HG03175 (cell line): Measurements from ENCODE around the gene EYA3.
"Not testable (repeated sequence)": the region's sequence is repeated elsewhere in the genome, so short reads cannot be mapped to it uniquely, and the experiment has no call there.

ENCODE experiments used
- ATAC-seq: cut with Tn5 transposase; IDR thresholded peaks from one replicate; pipeline ENCODE4 v1.9.1; 2021; ENCODE audit warnings: mild to moderate bottlenecking, moderate library complexity; ENCODE audit not compliant: unreplicated experiment

The EYA3 gene

DNA sequence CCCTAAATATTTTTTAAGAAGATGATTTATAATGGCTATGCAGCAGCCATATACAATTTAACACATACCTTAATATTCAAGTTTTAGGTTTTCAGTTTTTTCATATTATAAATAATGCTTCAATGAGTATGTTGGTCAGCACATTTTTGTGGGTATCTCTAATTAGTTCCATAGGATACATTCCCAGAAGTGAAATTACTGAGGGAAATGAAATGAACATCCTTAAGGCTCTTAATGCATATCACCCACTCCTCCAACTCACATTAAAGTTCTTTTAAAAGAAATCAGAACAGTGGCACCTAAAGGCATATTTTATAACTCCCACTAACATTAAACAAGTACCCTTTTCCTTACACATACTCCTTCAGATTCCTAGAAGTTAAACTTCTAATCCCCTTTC lies 56.1 kb downstream of the EYA3 start:
- no peak for ATAC-seq

DNA sequence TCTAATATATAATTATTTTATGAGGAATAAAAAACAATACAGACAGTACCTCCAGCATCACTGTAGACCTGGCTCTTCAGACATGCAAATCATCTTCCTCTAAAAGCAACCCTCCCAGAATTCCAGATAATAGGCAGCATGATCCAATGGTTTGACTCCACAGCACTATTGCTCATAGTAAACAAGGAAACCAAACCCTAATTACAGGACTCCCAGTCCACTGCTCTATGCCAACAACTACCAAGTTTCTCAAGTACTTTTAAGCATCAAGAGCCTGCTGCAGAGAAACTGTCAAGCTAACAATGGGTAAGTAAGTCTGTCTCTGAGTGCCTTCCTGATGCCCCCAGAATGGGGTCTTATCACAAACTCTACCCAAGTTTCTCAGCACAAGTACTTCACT lies 57.2 kb downstream of the EYA3 start:
- no peak for ATAC-seq

DNA sequence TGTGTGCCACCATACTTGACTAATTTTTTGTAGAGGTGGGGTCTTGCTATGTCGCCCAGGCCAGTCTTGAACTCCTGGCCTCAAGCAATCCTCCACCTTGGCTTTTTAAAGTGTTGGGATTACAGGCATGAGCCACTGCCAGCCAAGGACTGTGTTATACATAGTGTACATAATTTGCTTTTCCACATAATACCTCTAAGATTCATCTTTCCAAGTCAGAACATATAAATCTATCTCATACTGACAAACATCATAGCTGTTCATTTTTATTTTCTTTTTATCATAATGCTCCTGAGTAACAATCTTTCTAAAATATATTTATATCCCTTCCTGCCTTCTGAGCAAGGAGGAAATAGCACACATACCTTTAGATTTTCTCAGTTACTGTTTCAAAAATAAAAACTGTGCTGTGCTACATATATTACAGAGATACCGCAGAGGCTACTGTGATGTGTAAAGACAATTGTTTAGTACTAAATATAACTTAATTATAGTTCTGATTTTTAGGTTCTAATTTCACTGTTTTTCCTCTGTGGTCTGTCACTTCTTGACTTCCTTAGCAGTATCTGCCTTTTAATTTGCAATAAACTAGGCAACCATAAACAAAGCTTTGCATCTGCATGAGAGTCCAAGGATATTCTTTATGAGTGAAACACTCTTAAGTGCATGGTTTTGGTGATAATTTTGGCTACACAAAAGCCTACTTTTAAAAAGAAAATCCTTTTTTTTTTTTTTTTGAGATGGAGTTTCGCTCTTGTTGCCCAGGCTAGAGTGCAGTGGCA lies 59.3 kb downstream of the EYA3 start:
- no peak for ATAC-seq

DNA sequence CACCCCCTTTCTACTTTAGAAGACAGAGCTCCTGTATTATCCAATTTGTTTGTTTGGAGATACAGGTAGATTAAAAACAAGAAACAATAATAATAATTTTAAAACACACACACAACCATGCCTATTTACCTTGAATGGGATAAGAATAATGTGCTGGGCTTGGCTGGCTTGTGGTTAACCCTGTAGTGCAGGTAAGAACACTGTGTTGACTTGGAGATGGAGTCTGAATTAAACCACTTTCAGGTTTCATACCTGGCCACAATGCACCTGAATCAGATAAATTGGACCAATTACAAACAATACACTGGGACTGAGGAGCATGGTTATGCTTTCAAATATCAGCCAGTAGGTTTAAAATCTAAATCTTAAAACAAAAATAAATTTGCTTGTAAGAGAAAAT lies 60.8 kb downstream of the EYA3 start:
- no peak for ATAC-seq

DNA sequence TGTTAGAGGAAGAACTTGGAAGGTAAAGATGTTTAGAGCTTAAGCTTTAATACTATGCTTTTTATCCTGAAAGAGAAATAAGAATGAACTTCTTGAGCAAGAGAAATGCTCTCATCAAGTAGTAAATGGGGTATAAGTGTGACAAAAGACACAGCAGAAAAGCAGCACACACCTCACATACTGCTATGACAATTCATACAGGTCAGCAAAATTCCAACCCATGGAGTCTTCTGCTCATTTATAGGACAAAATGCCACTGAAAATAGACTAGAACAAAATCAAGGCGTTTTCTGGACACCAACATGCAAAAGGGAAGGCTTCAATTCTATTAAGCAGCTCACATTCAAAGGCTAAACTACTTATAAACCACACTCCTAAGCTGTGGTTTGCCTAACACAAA lies 61.2 kb downstream of the EYA3 start:
- no peak for ATAC-seq

DNA sequence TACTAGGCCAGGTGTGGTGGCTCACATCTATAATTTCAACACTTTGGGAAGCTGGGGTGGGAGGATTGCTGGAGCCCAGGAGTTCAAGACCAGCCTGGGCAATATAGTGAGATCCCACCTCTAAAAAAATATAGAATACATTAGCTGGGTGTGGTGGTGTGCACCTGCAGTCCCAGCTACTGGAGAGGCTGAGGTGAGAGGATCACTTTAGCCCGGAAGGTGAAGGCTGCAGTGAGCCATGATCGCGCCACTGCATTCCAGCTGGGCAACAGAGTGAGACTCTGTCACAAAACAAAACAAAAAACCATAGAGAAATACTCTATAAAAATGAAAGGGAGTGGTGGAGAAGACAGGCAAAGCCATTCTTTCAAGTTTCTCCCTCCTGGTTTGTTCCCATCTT lies 62.1 kb downstream of the EYA3 start:
- ATAC-seq, result no peak

DNA sequence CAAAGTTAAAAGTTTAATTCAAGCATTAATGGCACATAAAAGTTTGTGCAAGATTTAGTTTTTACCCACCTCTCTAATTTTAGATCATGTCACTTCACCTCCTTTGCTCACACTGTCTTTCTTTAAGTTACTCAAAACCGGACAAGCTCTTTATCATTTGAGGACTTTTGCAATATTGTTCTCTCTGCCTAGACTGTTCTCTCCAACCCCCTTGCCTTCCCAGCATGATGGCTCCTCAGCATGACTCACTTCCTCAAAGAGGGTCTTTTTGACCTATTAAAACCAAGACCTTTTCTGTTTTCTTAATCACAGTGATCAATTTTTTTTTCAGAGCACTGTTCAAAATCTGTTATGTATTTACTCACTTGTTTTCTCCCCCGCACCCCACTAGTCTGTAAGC lies 67.3 kb downstream of the EYA3 start:
- no peak for ATAC-seq

DNA sequence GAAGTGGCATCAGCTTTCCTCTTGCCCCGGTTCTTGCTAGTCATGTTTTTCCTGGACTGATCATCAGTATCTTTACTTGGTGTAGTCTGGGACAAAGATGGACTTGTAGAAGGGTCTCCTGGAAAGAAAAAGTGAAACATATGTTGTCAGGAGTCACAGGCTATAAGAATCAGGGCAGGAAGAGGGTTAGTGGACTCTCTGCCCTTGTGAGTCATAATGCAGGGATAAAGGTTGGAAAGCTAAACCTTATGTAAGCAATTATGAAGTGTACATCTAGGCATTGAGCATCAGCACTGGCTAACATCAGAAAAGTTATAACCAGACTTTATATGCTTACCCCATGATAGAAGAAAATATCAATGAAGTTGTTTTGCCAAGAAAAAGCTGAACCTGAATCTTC lies 77.4 kb downstream of the EYA3 start:
- no peak for ATAC-seq

DNA sequence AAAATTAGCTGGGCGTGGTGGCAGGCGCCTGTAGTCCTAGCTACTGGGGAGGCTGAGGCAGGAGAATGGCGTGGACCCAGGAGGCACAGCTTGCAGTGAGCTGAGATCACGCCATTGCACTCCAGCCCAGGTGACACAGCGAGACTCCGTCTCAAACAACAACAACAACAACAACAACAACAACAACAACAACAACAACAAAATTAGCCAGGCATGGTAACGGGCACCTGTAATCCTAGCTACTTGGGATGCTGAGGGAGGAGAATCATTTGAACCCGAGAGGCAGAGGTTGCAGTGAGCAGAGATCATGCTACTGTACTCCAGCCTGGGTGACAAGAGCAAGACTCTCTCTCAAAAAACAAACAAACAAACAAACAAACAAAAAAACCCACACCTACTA lies 85.3 kb downstream of the EYA3 start:
- not testable (repeated sequence) for ATAC-seq

DNA sequence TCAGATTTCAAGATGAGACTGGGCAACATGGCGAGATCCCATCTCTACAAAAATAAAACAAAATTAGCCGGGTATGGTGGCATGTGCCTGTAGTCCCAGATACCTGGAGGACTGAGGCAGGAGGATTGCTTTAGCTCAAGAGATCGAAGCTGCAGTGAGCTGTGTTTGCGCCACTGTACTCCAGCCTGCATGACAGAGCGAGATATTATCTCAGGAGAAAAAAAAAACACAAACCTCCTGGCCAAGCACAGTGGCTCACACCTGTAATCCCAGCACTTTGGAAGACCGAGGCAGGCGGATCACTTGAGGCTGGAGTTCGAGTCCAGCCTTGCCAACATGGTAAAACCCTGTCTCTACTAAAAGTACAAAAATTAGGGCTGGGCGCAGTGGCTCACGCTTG lies 85.8 kb downstream of the EYA3 start:
- ATAC-seq, result no peak

DNA sequence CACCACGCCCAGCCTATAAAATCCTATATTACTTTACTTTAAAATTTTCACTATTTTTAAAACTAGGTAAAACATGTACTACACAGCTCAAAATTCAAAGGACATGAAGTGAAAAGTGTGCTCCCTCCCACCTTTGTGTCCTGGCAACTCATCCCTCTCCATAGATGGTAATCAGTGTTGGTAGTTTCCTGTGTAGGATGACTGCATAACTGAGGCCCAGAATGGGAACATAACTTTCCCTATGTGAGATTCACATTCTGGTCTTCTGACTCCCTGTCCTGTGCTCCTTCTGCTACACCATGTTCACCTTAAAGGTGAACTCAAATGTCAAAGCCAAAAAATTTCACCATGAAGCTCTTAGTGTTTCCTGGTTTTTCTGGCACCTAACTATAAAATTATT lies 89.4 kb downstream of the EYA3 start:
- no peak for ATAC-seq

DNA sequence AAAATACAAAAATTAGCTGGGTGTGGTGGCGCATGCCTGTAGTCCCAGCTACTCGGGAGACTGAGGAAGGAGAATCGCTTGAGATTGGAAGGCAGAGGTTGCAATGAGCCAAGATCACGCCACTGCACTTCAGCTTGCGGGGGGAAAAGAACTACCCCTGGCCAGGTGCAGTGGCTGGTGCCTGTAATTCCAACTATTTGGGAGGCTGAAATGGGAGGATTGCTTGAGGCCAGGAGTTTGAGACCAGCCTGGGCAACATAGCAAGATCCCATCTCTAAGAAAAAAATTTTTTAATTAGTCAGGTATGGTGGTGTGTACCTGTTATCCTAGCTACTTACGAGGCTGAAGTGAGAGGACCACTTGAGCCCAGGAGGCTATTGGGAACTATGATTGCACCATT lies 93.9 kb downstream of the EYA3 start:
- ATAC-seq, result not testable (repeated sequence)

DNA sequence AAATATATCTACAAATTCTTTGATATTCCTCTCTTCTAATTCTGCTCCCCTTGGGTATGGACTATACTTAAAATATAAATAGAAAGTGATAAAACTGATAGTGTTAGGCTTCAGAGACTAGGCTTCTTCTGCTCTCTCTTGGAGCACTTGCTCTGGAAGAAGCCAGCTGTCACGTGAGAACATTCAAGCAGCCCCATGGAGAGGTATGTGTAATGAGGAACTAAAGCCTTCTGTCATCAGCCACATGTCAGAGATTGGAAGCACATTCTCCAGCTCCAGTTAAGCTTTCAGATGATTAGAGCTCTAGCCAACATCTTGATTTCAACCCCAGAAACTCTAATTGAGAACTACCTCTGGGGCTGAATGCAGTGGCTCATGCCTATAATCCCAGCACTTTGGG lies 94.3 kb downstream of the EYA3 start:
- ATAC-seq, result no peak

DNA sequence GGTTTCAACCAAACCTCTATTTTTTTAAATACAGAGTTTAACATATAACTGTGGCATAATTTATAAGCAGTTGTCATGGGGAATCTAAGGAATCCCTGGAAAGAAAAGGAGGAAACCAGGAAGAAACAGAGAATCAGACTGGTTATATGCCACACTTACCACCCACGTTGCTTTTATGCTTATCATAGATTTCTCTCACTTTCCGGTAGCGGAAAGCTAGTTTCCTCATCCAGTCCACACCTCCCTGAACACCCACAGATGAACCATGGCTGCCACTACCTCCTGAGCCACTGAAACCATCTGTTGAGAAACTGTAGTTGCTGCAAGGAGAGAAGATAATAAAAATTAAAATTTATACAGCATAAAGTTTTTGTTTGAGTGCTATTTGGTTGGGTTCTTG lies 95.2 kb downstream of the EYA3 start:
- no peak for ATAC-seq

DNA sequence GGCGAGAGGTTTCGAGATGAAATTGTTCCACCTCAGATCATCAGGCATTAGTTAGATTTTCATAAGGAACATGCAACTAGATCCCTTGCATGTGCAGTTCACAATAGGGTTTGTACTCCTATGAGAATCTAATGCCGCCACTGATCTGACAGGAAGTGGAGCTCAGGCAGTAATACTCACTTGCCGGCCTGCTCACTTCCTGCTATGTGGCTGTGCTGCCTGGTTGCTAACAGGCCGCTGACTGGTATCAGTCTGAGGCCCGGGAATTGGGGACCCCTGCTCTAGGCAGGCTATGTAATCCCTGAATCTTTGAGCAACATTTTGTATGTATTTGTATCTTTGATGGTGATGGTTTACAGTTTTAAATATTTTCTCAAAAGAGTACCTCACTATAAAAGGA lies 96.1 kb downstream of the EYA3 start:
- ATAC-seq, result no peak

DNA sequence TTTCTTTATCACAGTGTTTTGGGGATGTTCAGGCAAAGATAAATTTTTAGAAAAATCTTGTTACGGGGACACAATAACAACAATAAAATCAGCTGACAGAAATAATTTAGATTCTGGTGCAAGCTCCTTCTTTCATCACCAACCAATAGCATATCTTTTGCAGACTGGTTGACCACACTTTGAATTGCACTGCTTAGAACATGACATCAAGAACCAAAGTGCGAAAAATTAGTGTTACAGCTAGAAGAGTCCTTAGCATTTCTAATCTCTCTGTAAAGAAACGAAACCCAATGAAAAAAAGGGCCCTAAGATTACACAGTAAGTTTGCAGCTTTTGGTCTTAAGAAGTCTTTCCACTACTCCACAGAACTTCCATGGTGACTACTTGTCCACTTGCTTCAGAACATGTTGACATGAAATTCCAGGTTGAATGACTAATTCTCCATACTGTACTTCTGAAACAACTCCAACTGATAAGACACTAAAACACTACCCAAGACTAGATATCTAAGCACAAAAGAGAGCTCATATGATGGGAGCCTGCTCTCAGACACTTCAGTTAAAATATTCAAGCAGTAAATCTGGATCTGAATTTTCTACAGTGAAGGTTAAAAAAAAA lies 97.4 kb downstream of the EYA3 start:
- ATAC-seq, result no peak

DNA sequence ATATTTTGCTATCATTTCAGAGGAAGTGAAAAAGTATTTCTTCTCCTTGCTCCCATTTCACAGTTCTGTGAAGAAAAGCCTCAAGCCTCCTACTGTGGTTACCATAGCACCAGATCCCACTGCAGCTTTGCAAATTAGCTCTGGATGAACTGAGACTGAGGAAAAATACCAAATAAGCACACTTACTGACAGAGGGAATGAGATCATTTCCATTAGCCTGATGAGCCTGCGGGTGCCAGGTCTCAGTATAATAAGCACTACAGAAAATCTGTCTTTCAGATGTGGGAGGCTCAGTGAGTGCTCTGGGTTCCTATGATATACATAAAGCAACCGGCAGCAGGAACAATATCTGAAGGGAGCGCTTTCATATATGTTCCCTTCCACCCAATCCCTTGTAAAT lies 107.3 kb downstream of the EYA3 start:
- no peak for ATAC-seq

DNA sequence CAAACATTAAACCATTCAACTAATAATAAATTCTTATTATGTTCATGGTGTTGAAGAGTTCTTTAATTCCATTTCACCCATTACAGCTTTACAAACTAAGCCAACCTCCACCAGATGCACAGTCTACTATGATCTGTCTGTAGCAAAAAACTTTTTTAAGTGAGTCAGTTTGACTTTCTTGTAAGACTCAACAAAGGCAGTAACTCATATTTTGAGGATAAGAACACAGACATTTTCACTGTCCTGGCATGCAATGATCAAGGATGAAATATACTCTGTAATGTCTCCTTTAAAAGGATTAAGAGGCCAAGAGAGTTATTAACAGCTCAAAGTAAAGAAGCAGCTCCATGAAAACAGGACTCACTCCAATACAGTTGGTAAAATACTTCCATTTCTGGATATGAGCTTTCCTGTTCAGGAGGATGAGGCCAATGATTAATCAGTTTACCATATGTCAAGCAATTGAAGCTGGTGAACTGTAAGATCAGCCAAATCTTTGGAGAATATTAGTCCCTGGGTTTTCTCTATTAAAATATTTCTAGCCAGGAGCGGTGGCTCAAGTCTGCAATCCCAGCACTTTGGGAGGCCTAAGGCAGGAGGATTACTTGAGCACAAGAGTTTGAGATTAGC lies 108.1 kb downstream of the EYA3 start:
- no peak for ATAC-seq

DNA sequence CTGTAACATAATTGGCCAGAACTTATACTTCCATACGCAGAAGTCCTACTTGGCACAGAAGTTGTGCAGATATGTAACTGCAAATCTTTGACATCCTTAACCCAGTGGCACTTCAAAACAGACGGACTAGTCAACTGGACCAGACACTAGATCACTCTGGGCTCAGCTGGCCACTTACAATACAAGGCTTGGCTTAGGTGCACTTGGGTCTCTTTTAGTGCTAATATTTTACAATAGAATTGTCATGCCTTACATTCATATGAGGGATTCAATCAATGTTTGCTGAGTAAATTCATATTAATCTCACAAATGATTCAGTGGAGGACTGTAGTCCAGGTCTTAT lies 108.6 kb downstream of the EYA3 start:
- no peak for ATAC-seq

DNA sequence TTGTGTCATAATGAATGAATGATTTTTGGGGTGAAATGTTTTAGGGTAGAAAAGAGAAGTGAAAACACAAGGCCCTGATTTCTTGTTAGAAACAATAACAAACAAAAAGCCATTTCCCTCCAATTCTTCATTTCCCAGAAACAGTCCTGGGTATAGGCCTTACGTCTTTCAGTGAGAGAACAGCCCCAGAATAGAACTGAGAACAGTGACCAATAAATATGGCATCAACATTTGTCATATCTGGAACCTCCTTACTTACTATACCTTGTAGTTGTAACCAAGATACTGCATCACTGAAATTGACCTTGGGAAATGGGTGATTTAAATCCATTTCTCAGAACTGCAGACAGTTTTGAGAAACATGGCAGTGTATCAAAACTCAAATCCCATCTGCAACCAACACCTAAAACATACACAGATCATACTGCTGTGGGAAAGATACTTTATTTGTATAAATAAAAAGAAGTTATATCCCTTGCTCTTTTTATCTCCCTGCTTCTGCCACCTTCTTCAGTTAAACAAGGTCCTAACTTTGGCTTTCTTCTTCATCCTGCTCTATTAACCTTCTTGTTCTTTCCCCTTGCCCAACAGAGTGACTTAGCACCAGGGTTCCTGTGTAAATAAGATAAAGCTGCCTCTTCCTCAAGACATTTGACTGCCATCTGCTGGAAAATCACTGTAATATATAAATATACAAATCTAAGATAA lies 109.1 kb downstream of the EYA3 start:
- ATAC-seq, result no peak

DNA sequence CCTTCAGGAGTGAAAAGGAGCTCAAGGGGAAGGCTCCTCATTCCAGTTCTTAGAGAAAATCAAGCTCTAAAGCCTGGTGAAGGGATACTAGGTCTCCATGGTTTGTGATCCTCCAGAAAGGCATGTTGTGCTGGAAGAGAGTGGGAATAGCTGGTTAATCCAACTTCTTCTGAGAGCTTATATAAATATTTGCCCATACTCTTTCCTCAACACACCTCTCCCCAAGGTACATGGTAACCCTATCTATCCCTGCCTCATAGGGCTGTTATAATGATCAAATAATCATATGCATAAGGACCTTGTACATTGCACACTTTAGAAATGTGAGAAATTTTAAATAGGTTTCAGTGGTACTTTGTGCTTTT lies 114.0 kb downstream of the EYA3 start:
- no peak for ATAC-seq
